ENCODE measurements around the gene WDR45B.
"Not testable (repeated sequence)": the region's sequence is repeated elsewhere in the genome, so short reads cannot be mapped to it uniquely, and the experiment has no call there.

WDR45B gene

DNA sequence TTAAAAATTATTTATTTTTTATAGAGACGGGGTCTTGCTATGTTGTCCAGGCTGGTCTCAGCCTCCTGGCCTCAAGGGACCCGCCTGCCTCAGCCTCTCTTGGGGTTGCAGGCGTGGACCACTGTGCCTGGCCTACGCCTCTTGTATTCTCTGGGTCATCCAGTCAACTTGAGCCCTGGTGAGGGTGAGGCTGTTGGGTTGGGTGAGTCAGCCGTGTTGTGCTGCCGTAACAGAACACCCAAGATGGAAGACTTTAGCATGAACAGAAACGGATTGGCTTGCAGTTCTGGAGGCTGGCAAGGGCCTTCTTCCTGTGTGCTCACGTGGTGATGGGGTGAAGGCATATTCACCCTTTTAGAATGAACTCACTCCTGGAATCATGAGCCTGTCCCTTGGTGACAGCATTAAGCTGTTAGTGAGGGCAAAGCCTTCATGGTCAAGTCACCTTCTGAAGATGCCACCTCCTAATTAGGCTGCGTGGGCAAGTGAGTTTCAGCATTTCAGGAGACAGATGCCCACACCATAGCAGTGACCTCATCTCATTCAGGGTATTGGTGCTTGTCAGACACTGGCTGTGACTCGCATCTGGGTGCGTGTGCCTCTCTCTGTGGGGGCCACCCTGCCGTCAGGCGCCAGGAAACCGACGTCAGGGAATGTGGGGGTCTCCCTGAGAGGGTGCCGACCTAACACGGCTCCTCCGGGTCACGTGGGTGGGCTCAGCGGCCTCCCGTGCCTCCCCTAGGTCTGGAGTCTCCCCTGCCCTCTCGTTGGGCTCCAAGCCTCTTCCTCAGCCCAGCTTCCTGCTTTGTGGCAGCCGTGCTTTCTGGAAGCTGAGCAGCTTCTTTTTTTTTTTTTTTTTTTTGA lies 49.8 kb downstream of the WDR45B start:
- DNase-seq, result no peak

GRCh38 chr17:82596837-82597672 lies 51.2 kb downstream of the WDR45B start:
- DNase-seq, result no peak

GRCh38 chr17:82596296-82596695 lies 51.9 kb downstream of the WDR45B start:
- DNase-seq, result no peak

GRCh38 chr17:82595893-82596292 lies 52.4 kb downstream of the WDR45B start:
- no peak for DNase-seq

- no peak for DNase-seq
Measured at GRCh38 chr17:82594571-82594970, 53.7 kb downstream of the WDR45B start.

DNA sequence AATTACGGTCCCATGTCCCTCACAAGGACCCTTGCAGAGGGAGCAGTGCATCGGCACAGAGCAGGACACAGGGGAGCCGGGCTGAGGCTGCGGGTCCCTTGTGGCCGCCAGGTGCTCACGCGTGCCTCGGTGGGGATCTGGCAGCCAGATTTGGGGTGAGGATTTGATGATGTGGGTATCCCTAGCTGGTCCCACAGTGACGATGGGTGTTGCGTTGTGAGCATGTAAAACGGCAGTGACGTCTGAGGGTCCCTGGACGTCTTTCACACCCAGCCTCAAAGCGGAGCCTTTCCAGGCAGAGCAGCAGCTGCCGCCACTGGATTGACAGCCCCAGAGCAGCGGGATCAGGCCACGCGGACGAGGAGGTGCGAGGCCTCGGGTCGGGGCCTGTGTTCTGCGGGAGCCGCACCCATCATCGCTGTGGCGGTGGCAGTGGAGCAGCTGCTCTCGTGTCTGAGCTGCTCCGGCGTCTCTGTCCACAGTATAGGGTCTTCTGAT lies 54.6 kb downstream of the WDR45B start:
- no peak for DNase-seq

GRCh38 chr17:82592767-82593589 lies 55.3 kb downstream of the WDR45B start:
- DNase-seq, result peak; percentile 55

DNA sequence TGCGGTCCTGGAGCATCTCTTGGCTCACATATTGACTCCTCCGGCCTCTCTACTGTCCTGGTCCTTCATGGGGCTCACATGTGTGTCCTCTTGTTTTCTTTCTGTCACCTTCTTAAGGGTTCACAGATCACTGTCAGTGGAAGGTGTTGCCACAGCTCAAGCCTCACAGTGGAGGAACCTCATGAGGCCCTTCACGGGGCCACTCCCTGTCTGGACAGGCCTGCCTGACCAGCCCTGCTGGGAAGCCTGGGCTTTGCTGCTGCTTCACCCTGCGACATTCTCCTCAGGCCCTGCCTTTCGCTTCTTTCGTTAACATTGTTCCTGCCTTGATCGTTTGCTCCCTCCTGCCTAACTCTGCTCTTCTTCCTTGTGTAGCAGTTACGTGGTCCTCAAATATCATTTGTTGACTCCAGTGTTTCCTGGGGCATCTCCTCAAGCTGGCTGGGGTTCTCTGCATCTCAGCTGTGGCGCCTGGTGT lies 55.9 kb downstream of the WDR45B start:
- DNase-seq, result no peak

GRCh38 chr17:82590881-82591539 lies 57.2 kb downstream of the WDR45B start:
- DNase-seq, result no peak

DNA sequence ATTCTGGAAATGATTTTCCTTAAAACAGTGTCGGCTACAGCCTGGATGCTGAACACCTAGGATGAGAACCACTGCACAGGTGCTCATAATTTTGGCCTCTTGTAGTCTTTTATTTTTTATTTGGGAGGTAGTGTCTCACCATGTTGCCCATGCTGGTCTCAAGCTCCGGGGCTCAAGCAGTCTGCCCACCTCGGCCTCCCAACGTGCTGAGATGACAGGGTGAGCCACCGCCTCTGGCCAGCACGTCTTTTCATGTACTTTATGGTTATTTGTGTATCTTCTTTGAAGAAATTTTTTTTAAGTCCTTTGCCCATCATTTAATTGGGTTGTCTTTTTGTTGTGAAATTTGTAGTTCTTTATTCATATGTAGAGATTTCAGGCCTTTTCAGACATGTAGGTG lies 58.0 kb downstream of the WDR45B start:
- DNase-seq, result no peak

DNA sequence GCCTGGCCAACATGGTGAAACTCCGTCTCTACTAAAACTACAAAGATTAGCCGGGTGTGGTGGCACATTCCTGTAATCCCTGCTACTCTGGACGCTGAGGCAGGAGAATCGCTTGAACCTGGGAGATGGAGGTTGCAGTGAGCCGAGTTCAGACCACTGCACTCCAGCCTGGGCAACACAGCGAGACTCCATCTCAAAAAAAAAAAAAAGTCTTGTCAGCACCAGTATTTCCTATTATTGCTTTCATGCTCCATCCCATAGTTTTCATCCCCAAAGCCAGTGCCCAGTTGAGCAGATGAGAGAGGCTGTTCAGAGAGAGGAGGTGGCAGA lies 58.4 kb downstream of the WDR45B start:
- no peak for DNase-seq

GRCh38 chr17:82588266-82589175 lies 59.7 kb downstream of the WDR45B start:
- no peak for DNase-seq

GRCh38 chr17:82587234-82588086 lies 60.8 kb downstream of the WDR45B start:
- no peak for DNase-seq

GRCh38 chr17:82586576-82587233 lies 61.5 kb downstream of the WDR45B start:
- DNase-seq, result no peak

DNA sequence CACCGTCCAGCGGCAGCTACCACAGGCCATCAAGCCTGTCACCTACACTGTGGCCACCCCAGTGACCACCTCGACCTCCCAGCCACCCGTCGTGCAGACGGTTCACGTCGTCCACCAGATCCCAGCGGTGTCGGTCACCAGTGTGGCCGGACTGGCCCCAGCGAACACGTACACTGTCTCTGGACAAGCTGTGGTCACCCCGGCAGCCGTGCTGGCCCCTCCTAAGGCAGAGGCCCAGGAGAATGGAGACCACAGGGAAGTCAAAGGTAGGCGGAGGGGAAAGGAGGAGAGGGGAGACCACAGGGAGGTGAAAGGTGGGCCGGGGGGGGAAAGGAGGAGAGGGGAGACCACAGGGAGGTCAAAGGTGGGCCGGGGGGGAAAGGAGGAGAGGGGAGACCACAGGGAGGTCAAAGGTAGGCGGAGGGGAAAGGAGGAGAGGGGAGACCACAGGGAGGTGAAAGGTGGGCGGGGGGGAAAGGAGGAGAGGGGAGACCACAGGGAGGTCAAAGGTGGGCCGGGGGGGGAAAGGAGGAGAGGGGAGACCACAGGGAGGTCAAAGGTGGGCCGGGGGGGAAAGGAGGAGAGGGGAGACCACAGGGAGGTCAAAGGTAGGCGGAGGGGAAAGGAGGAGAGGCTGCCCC lies 62.2 kb downstream of the WDR45B start:
- DNase-seq, result not testable (repeated sequence)

GRCh38 chr17:82583720-82584234 lies 64.5 kb downstream of the WDR45B start:
- DNase-seq, result no peak

DNA sequence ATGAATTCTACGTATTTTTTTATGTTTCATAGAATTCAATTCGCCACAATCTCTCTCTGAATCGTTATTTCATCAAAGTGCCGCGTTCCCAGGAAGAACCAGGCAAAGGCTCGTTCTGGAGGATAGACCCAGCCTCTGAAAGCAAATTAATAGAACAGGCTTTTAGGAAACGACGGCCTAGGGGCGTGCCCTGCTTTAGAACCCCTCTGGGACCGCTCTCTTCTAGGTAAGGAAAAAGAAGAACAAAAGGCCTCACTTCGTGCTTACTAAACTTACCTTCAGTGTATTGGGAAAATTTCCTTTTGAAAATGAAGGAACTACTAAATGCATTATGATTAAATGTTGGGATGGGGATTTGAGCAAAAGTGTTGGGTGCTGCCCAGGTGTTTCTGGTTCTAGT lies 65.5 kb downstream of the WDR45B start:
- DNase-seq, result no peak

DNA sequence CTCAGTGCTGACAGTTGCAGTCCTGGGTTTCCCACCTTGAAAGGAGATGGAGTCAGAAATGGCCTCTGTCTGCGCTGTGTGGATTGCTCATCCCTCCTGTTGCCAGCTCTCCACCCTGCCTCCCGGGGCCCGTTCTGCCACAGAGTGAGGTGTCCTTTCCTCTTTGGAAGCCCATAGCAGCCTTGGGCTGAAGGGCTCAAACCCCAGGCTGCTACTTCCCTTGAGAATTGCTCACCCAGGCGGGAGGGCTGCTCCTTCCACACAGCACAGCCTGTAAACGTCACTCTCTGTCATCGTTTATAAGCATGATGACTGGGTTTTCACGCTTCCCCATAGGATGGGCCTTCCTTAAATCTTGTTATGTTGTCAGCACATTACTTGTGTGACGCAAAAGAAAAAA lies 66.0 kb downstream of the WDR45B start:
- no peak for DNase-seq

DNA sequence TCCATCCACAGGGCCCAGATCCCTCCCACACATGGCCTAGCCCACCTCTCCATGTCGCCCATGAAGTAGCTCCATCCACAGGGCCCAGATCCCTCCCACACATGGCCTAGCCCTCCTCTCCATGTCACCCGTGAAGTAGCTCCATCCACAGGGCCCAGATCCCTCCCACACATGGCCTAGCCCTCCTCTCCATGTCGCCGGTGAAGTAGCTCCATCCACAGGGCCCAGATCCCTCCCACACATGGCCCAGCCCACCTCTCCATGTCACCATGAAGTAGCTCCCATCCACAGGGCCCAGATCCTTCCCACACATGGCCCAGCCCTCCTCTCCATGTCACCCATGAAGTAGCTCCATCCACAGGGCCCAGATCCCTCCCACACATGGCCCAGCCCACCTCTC lies 68.3 kb downstream of the WDR45B start:
- DNase-seq, result not testable (repeated sequence)
